IMR-90 (cell line): ENCODE measurements around the gene HSPG2. TPM values are rescaled to one million over a fixed set of nuclear protein-coding genes. Genes with fewer than 3 reads are reported as not detected.

Experiments used
- polyA plus RNA-seq, 3 experiments: library from polyadenylated mRNA; depleted of rRNA; stranded (reverse); fragments of >200 nt; gene quantifications; 2 replicates each; pipeline ENCODE4 v1.2.3, GENCODE V29; 2012; ENCODE audit warnings: low replicate concordance in 1 of 3
- total RNA-seq: library from RNA; depleted of rRNA; stranded (reverse); fragments of >200 nt; gene quantifications from 2 replicates; pipeline ENCODE4 v1.2.3, GENCODE V29; 2012
- TF ChIP-seq, protein P1 (sequence below): fragments of 150-350 bp; IDR thresholded peaks from 2 replicates; pipeline ENCODE4 v1.6.1; 2016; ENCODE audit warnings: low read depth, mild to moderate bottlenecking, low read length, moderate library complexity, borderline replicate concordance

Gene HSPG2
- total and polyA plus RNA-seq, 2 of the 4 experiments (the other 2 are of a cell fraction), result 15.8 to 94.0 TPM

- TF ChIP-seq, protein P1, sequence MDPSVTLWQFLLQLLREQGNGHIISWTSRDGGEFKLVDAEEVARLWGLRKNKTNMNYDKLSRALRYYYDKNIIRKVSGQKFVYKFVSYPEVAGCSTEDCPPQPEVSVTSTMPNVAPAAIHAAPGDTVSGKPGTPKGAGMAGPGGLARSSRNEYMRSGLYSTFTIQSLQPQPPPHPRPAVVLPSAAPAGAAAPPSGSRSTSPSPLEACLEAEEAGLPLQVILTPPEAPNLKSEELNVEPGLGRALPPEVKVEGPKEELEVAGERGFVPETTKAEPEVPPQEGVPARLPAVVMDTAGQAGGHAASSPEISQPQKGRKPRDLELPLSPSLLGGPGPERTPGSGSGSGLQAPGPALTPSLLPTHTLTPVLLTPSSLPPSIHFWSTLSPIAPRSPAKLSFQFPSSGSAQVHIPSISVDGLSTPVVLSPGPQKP, result no peak
These were observed 2.7 kb upstream of the HSPG2 start (continued) for GRCh38 chr1:21939650-21940374.
